Measurements from ENCODE around the gene POLL. TPM values are rescaled to one million over a fixed set of nuclear protein-coding genes. Genes with fewer than 3 reads are reported as not detected.

POLL gene
- total and polyA plus RNA-seq, 8 donors = 18.2 to 81.1 (median 30.6) TPM

Small RNAs within 50 kb of the gene (microRNA-seq; reads per million reads assigned to microRNA genes)
- gene MIR3158-1 = 0 reads per million in 2 donors
- gene MIR3158-2 = 0 reads per million in 2 donors

Other genes starting within 250 kb of the POLL start
- 10 to 100 TPM in 2 of 6 donors, 1 to 10 TPM in 4; 8.0 to 16.4 (median 9.4) TPM for gene BTRC, start 234.1 kb downstream of the POLL start, total RNA-seq
- 1 to 10 TPM; 4.3 to 5.1 TPM for gene BTRC, start 234.1 kb downstream of the POLL start, polyA plus RNA-seq
- gene DPCD, start 64 bp upstream of the POLL start, total RNA-seq = 1 to 10 TPM; 4.7 to 9.1 (median 6.4) TPM
- gene DPCD, start 64 bp upstream of the POLL start, polyA plus RNA-seq = 10 to 100 TPM; 10.1 to 17.0 TPM
- gene FBXW4, start 106.9 kb upstream of the POLL start, total RNA-seq = 10 to 100 TPM; 32.3 to 49.4 (median 40.0) TPM
- gene FBXW4, start 106.9 kb upstream of the POLL start, polyA plus RNA-seq = 10 to 100 TPM; 37.0 to 45.9 TPM
- gene FGF8, start 187.9 kb upstream of the POLL start, total RNA-seq = not detected
- not detected for gene FGF8, start 187.9 kb upstream of the POLL start, polyA plus RNA-seq
- 10 to 100 TPM; 13.2 to 23.3 (median 20.1) TPM for gene NPM3, start 195.2 kb upstream of the POLL start, total RNA-seq
- gene NPM3, start 195.2 kb upstream of the POLL start, polyA plus RNA-seq = 10 to 100 TPM; 16.2 to 17.0 TPM
- 10 to 100 TPM; 29.3 to 57.3 (median 32.2) TPM for gene OGA, start 230.2 kb upstream of the POLL start, total RNA-seq
- gene OGA, start 230.2 kb upstream of the POLL start, polyA plus RNA-seq = 10 to 100 TPM; 29.8 to 47.2 TPM

Data from pancreas (tissue), 8 donors.